GM18526 (cell line): ENCODE data around the gene DAPP1.

ENCODE experiments used
- POLR2A ChIP-seq: IDR thresholded peaks from 3 replicates; pipeline ENCODE4 v1.6.1; 2011; ENCODE audit not compliant: insufficient read length; ENCODE audit errors: extremely low read depth

The DAPP1 gene

DNA sequence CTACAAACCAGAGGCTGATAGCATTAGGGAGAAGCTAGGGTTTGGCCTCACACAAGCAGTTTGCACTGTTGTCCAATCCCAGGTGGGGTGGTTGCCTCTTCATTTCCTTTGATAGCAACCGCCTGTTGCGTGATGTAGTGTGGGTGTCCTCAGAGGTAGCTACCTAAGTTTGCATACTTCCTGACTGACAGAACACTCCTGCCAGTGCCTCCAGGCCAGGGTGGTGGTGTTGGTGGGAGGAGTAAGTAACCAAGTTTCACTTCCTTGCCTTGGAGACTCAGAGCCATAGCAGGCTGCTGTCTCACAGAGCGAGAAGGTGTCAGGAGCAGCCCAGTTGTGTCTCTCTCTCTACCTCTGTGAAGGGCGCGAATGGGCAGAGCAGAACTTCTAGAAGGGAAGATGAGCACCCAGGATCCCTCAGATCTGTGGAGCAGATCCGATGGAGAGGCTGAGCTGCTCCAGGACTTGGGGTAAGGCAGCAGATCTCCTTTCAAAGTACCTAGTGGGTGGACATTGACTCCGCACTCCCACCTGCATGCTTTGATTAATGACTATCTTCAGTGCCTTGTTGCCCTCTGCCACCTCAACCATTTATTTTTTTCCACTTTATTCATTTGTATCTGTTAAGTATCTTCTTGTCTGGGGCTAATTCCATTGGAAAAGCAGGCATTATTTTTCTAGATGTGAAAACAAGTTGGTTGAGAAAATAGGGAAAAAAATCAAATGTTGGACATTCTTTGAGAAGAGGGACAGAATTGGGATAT lies at the start of gene DAPP1:
DAPP1 (plus strand) TSS at position 283 of the 764 bp plus-strand sequence; CDS start at position 370, 87 bp downstream.
- TF ChIP-seq POLR2A = peak; percentile 97

DNA sequence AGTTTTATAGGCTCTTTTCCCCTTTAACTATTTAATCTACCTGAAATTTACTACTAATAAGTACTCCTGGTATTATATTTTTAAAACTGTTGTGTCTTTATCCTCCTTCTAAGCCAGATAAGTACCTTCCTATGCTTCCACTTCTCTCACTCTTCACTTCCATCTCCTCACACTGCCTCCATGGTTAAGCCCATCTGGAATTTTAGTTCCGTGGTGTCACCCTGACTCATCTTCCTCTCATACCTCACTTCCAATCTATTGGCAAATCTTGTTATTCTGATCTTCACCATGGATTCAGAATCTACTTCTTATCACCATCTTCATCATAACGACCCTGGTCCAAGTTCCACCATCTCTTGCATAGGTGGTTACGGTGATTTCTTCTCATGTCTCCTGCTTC lies 32.7 kb upstream of the DAPP1 start:
- TF ChIP-seq POLR2A = no peak

DNA sequence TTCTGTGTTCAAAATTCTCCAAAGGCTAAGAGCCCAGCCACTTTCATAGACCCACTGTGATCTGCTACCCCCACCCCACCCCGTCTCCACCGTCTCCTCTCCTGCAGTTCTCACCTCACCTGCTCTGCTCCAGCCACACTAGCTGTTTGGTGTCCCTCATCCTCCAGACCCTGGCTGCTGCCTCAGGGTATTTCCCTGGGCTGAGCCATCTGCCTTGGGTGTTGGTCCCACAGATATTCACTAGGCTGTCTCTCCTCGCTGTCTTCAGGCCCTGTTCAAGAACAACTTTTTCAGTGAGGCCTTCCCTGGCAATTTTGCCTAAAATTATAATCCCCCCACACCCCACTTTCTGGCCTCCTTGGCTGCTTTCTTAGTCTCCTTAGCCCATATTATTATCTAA lies 31.8 kb upstream of the DAPP1 start:
- TF ChIP-seq POLR2A = no peak

DNA sequence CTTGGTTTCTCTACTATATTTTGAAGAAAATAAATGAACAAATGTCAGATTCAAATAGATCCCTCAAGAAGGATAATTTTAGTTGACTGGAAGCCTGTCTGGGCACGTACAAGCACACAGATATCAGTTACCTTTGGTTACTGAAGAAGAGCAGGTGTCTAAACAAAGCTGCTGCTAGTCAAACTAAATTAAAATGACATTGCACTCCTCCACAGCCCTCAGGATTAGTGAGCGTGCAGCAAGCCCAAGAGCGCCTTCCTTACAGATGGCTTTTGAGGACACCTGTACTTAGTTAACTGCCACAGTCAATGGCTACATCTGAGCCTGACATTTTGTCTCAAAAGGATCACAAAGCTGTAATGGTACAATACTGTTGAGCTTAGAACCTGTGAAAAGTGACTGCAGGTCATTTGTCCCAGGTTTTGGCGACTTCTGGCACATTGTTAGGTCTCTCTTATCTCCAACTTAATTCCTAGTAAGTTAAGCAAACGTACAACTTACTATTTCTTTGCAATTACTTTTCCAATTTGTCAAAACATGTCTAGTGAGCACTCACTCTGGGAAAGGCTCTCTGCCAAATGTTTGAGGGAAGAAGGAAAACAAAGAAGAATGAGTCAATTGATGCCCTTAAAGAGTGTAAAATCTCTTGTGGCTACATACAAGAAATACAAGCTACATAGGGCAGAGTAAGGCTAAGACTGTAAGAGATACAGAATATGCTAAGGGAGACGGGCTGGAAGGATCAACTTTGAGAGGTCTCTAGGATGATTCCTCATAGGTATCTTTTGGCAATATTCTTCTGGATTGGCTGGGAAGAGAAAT lies 25.6 kb upstream of the DAPP1 start:
- no peak for TF ChIP-seq POLR2A

DNA sequence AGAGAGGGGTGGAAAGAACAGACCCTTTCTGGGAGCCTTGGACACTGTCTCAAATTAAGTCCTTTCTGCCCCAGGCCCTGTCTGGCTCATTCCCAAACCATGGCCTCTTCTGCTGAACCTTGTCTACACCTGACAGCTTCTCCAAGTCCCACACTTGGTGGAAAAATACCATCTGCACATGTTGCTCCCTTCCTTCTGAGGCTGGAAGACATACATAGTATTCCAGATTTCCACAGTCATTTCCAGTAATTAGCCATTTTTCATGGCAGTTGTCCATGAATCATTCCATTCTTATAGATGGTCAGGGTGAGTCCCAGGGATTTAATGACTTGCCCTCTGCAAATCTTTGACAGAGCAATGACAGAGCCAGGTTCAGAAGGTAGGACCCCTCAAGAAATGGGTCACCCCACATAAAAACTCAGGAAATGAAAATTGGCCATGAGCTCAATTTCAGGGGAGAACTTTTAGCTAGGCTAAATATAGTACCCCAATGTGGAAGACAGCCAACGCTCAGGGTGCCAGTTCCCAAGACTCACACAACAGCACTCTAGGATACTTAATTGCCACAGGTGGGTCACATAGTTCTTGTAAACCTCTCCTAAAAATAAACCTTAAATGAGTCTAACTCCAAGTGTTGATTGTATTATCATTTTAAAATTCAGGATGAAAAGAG lies 16.2 kb upstream of the DAPP1 start:
- TF ChIP-seq POLR2A = no peak

DNA sequence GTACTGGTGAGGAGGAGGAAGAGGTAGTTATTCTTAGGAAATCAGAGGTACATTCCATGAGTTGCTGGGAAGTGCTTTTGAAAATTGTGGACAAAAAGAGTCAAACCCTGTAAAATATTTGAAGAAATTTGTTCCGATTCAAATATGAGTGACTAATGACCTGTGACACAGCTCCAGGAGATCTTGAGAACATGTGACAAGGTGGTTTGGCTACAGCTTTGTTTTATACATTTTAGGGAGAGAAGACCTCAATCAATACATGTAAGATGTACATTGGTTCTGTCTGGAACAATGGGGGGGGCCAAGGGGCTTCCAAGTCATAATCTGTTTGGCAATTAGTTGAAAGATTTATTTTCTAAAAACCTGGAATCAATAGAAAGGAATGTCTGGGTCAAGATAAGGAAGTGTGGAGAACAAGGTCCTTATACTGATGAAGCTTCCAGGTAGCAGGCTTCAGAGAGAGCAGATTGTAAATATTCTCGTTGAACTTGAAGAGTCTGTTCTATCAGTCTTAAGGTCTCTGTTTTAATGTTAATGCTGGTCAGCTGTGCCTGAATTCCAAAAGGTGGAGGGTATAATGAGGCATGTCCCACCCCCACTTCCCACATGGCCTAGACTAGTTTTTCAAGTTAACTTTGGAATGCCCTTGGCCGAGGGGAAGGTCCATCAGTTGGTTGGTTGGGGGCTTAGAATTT lies 15.5 kb upstream of the DAPP1 start:
- TF ChIP-seq POLR2A = no peak

DNA sequence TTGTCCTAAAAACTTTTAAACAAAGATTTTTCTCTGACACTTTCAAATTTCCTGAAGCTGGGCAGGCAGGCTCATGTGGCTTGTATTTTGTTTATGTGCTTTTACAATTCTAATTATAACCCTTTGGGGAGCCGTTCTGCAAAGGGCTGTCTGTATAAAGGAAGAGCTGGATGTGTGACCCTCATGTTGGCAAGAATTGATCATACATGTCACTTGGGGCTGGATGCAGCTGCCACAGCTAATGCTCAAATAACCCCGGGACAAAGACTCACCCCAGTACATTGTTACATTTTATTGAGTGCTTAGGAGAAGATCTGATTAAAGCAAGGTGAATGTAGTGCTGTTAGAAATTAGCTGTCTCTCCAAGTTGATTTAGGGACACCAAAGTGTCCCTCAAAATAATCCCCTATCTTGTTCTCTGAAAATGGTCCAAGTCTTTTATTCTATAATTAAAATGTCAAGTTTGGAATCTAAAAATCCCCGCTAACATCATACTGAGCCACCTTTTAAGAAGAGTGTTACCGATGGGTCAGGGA lies 13.0 kb upstream of the DAPP1 start:
- TF ChIP-seq POLR2A = no peak

DNA sequence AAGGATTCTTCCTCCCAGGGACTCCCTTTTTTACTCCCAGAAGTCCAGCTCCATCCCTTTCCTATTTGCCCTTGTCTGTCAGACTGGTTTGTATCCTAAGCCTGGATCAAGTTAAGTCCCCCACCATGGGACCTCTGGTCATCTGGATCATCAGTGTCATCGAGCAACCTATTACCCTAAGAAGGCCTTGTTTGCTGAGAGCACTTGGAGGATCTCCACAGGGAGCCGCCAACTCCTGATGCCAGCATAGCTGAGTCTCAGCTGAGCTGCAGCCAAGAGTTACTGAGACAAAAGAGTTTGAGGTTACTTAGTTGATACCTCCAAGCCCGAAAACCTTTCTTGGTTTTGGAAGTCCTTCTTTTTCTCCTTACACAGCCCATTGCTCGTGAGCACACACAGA lies 10.1 kb upstream of the DAPP1 start:
- TF ChIP-seq POLR2A = no peak

DNA sequence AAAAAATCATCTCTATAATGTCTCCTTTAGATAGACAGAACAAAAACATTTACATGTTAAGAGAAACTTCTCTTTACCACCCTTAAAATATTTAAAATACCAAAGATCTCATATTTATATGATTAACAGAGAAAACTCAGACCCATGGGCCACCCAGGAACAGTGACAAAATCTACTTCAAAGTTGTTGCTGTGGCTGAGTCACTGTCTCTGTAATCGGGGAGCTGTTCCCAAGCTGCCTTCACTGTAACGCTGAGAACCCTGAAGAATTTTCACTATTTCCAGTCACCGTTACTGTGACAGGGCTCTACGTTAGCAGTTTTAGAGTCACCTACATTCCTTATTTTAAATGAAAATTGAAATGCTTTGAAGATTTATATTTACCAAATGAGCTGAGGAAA lies 9.0 kb upstream of the DAPP1 start:
- no peak for TF ChIP-seq POLR2A

DNA sequence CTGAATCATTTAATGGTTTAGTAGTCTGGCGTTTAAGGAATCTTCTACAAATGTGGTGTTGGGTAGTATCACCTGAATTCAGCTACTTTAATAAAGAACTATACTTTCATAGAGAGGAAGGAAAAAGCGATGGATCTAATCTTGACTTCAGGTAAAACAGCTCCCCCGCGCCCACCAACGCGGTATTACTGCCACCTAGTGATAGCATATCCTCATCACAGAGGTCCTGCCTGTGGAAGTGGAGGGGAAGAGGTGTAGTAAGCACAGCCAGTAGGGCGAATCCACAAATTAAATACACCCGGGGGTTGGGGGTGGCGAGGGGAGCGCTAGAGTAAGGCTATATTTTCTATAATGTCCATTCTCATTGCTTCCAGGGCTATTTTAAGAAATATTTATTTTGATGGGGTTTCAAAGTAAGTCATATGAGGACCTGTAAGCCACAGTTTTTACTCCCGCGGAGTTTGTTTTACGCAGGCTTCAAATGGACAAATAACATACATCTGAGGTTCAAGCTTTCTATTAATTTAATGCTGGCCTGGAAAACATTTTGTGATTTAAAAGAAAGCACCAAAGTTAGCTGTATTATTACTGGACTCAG lies 8.3 kb upstream of the DAPP1 start:
- TF ChIP-seq POLR2A = no peak

DNA sequence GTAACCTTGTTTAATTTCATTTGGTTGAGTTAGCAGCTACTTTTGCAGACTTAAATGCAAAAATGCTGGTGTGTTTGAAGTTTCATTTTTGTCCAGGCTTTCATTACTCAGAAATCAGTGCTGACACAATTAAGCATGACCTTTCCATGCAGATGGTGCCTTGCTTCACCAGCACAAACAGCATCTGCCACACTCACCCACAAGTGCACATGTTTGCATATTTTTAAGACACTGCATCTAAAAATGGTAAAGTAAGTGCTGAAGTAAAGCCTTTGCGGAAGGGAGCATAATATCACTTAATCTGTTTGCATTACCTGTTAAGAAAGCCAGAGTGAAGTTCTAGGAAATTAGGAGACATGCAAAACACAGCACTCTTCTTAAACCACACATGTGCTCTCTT lies 7.3 kb upstream of the DAPP1 start:
- no peak for TF ChIP-seq POLR2A

GRCh38 chr4:99810536-99810935 lies 6.1 kb upstream of the DAPP1 start:
- TF ChIP-seq POLR2A = no peak

DNA sequence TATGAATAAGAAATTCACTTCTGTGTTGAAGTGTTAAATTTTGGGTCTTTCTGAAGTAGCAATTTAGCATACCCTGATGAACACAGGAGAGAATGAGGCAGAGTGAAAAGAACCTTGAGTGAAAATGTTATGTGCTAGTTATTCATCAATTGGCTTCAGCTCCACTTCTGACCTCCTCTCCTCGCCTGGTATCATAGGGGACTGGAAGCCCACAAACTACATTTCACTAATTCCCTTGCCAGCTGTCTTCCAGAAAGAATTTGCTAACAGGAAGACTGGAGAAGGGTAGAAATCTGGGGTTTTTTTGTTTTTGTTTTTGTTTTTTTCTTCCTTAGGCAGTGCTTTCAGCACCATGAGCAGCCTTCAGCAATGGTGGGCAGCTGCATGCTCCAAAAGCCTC lies 5.5 kb upstream of the DAPP1 start:
- no peak for TF ChIP-seq POLR2A

- no peak for TF ChIP-seq POLR2A
These were observed 4.8 kb upstream of the DAPP1 start for GRCh38 chr4:99811850-99812249.

DNA sequence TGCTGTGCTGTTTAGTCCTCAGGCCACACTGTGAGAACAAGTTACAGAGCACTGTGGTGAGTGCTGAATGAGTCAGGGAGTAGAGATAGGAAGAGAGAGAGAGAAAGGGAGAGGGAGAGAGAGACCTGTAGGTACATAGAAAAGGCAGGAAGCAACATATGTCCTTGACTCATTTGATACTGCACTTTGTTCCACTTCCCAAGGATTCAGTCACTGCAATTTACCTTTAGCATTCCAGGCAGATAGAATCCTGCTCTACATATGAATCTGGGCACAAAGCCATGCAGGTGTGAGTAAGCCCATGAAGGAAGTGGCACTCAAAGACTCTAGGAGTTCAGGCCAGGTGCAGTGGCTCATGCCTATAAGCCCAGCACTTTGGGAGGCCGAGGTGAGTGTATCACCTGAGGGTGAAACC lies 1.0 kb upstream of the DAPP1 start:
- no peak for TF ChIP-seq POLR2A
